DOHH2 (cell line): ENCODE results near the gene MACF1.

Source experiments
- H3F3A ChIP-seq: fragments of 200-600 bp; sonication (generic), shearing (Covaris generic); 2 replicates; pipeline ENCODE4 v1.6.0; 2016; ENCODE audit warnings: antibody characterized with exemption, mild to moderate bottlenecking; ENCODE audit not compliant: control insufficient read depth, insufficient read depth
- H3K27ac ChIP-seq: fragments of 200-600 bp; sonication (generic); 2 replicates; pipeline ENCODE4 v1.5.1; 2014; ENCODE audit warnings: low read depth, mild to moderate bottlenecking, low read length, moderate library complexity
- H3K27me3 ChIP-seq: fragments of 200-600 bp; sonication (generic); 2 replicates; pipeline ENCODE4 v1.6.1; 2014; ENCODE audit warnings: mild to moderate bottlenecking, low read length, mixed read lengths; ENCODE audit not compliant: control insufficient read depth
- H3K36me3 ChIP-seq: fragments of 200-600 bp; sonication (generic); 2 replicates; pipeline ENCODE4 v1.6.1; 2014; ENCODE audit warnings: mild to moderate bottlenecking, low read length, moderate library complexity, mixed read lengths; ENCODE audit not compliant: control insufficient read depth
- H3K4me1 ChIP-seq: fragments of 200-600 bp; sonication (generic); 2 replicates; pipeline ENCODE4 v1.6.1; 2014; ENCODE audit warnings: mild to moderate bottlenecking, low read length, mixed read lengths; ENCODE audit not compliant: control insufficient read depth
- H3K4me2 ChIP-seq: fragments of 200-600 bp; sonication (generic); 2 replicates; pipeline ENCODE4 v1.6.0; 2014; ENCODE audit warnings: mild to moderate bottlenecking, low read length, moderate library complexity
- H3K4me3 ChIP-seq: fragments of 200-600 bp; sonication (generic); 2 replicates; pipeline ENCODE4 v1.5.1; 2014; ENCODE audit warnings: mild to moderate bottlenecking, low read length, mixed read lengths
- H3K79me2 ChIP-seq: fragments of 200-600 bp; sonication (generic); 2 replicates; pipeline ENCODE4 v1.6.1; 2014; ENCODE audit warnings: mild to moderate bottlenecking, low read length, mixed read lengths; ENCODE audit not compliant: control insufficient read depth
- H3K9me2 ChIP-seq: fragments of 200-600 bp; sonication (generic); replicated peaks from 2 replicates; pipeline ENCODE4 v1.6.1; 2014; ENCODE audit warnings: mild to moderate bottlenecking, low read length, mixed read lengths; ENCODE audit not compliant: control insufficient read depth
- H3K9me3 ChIP-seq: fragments of 200-600 bp; sonication (generic); 2 replicates; pipeline ENCODE4 v1.6.1; 2014; ENCODE audit warnings: antibody characterized with exemption, low read length, mixed read lengths; ENCODE audit not compliant: control insufficient read depth, insufficient read depth
- H4K20me1 ChIP-seq: fragments of 200-600 bp; sonication (generic); 2 replicates; pipeline ENCODE4 v1.6.0; 2014; ENCODE audit warnings: low read depth, mild to moderate bottlenecking, antibody characterized with exemption, low read length, moderate library complexity; ENCODE audit not compliant: control insufficient read depth, insufficient read depth
- CTCF ChIP-seq: fragments of 200-600 bp; sonication (generic); IDR thresholded peaks from one replicate; pipeline ENCODE4 v1.5.1; 2014; ENCODE audit warnings: antibody characterized with exemption, mild to moderate bottlenecking, low read depth, low read length; ENCODE audit not compliant: poor library complexity, severe bottlenecking
- EZH2phosphoT487 ChIP-seq: fragments of 200-600 bp; sonication (generic); IDR thresholded peaks from 2 replicates; pipeline ENCODE4 v1.6.1; 2017; ENCODE audit warnings: borderline replicate concordance, mild to moderate bottlenecking, antibody characterized with exemption, low read length, moderate library complexity, mixed read lengths

MACF1 gene

GRCh38 chr1:39385067-39385988, 180.8 kb downstream of the MACF1 start:
- H3K4me2 ChIP-seq = no peak overlapping the region
- H3K27ac ChIP-seq = no peak overlapping the region
- no peaks in the 10 kb centered on the region for H3K27me3 ChIP-seq
- no peaks in the 10 kb centered on the region for H3K4me1 ChIP-seq
- H3K9me3 ChIP-seq = no peaks in the 10 kb centered on the region
- no peaks in the 10 kb centered on the region for H4K20me1 ChIP-seq
- no peaks in the 10 kb centered on the region for H3F3A ChIP-seq
- no peak for TF ChIP-seq EZH2phosphoT487
- H3K4me3 ChIP-seq = no peak overlapping the region
- H3K9me2 ChIP-seq = no peaks in the 10 kb centered on the region
- no peaks in the 10 kb centered on the region for H3K79me2 ChIP-seq
- peaks cover 38% of the 10 kb centered on the region for H3K36me3 ChIP-seq

- no peaks in the 10 kb centered on the region for H3F3A ChIP-seq
- H3K79me2 ChIP-seq = no peaks in the 10 kb centered on the region
- H3K4me3 ChIP-seq = no peak overlapping the region
- no peaks in the 10 kb centered on the region for H3K9me2 ChIP-seq
- H4K20me1 ChIP-seq = no peaks in the 10 kb centered on the region
- H3K27me3 ChIP-seq = no peaks in the 10 kb centered on the region
- no peaks in the 10 kb centered on the region for H3K4me1 ChIP-seq
- peaks cover 33% of the 10 kb centered on the region for H3K36me3 ChIP-seq
- H3K9me3 ChIP-seq = no peaks in the 10 kb centered on the region
- no peak overlapping the region for H3K4me2 ChIP-seq
- TF ChIP-seq EZH2phosphoT487 (no peak), CTCF (no peak)
- H3K27ac ChIP-seq = no peak overlapping the region
These were observed 182.5 kb downstream of the MACF1 start for GRCh38 chr1:39386997-39387396.

- Histone ChIP-seq H3K27me3 (no peaks in the 10 kb centered on the region), H3K4me1 (no peaks in the 10 kb centered on the region), H3K9me3 (no peaks in the 10 kb centered on the region), H4K20me1 (no peaks in the 10 kb centered on the region), H3K27ac (no peak overlapping the region), H3K36me3 (peaks cover 31% of the 10 kb centered on the region), H3K9me2 (no peaks in the 10 kb centered on the region), H3F3A (no peaks in the 10 kb centered on the region), H3K4me2 (no peak overlapping the region), H3K4me3 (no peak overlapping the region), H3K79me2 (no peaks in the 10 kb centered on the region)
- no peak for TF ChIP-seq EZH2phosphoT487
- no peak for TF ChIP-seq CTCF
These were observed 183.0 kb downstream of the MACF1 start for GRCh38 chr1:39387452-39387851.
